ENCODE data around the gene LRP2BP.
"Not testable (repeated sequence)": the region's sequence is repeated elsewhere in the genome, so short reads cannot be mapped to it uniquely, and the experiment has no call there.

The LRP2BP gene

DNA sequence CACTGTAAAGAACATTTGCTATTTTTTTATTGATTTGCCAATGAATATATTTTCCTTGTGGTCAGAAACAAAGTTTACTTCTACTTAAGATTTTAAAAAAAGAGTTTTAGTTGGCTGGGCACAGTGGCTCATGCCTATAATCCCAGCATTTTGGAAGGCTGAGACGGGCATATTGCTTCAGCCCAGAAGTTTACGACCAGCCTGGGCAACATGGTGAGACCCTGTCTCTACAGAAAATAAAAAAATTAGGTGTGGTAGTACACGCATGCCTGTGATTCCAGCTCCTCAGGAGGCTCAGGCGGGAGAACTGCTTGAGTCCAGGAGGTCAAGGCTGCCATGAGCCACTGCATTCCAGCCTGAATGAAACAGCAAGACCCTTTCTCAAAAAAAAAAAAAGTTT, 36.8 kb downstream of the LRP2BP start:
- no peak for DNase-seq

- no peak for DNase-seq
Observed at GRCh38 chr4:185358514-185358913, 37.2 kb downstream of the LRP2BP start.

- peak; percentile 60 for DNase-seq
Observed at GRCh38 chr4:185357733-185358440, 37.8 kb downstream of the LRP2BP start.

GRCh38 chr4:185357211-185357610, 38.5 kb downstream of the LRP2BP start:
- DNase-seq = no peak

GRCh38 chr4:185352741-185353140, 43.0 kb downstream of the LRP2BP start:
- DNase-seq = no peak

DNA sequence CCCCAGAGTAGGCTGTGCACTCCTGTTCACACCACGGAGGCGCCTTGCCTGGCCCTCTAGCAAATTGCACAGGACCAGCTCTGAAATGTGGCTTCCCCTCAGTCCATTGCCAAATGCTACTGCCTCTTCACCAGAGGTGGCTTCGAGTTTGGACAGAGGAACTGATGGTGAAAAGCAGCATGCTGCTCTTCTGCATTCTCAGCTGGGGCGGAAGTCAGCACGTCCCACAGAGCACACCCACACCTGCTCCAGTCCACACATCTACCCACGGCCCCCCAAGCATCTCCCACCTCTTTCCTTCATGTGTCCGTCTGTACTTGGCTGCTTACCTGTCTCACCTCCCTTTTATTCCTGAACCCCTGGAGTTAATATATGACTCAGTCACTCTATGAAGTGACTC, 43.5 kb downstream of the LRP2BP start:
- DNase-seq = no peak

GRCh38 chr4:185351691-185352090, 44.0 kb downstream of the LRP2BP start:
- no peak for DNase-seq

DNA sequence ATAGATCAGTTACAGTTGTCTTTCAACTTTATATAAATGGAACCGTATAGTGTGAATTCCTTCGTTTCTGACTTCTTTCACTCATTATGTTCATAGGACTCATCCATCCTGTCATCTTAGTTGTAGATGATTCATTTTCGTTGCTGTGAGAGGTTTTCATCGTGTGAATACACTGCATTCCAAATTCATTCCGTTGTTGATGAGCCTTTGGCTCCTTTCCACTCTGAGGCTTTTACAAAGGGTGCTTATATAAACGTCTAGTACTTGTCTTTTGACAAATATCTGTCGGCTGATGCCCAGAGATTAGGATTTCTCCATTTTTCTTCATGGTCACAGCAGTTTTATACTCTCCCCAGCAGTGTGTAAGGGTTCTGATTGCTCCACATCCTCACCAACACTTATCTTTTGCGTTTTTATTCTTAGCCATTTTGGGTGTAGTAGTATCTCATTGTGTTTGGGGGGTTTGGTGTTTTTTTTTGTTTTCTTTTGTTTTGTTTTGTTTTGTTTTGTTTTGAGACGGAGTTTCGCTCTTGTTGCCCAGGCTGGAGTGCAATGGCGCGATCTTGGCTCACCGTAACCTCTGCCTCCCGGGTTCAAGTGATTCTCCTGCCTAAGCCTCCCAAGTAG, 48.6 kb downstream of the LRP2BP start:
- no peak for DNase-seq

- DNase-seq = no peak
Observed at GRCh38 chr4:185344743-185345538, 50.8 kb downstream of the LRP2BP start.

GRCh38 chr4:185343726-185344581, 51.8 kb downstream of the LRP2BP start:
- DNase-seq = no peak

- no peak for DNase-seq
Observed at GRCh38 chr4:185341841-185342240, 53.9 kb downstream of the LRP2BP start.

DNA sequence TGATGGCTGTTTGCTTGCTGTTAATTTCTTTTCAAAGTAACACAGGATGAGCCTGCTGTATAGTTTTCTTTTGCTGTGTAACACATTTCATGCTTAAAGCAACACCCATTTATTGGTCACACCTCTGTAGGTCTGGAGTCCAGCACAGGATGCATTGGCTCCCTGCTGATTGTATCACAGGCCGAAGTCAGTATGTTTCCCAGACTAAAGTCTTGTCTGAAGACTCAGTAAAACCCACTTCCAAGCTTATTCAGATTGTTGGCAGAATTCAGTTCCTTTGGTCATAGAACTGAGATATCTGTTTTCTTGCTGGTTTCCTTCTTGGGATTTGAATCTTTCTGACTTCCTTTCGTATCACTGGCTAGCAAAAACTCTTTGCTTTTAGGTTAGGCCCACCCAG, 54.3 kb downstream of the LRP2BP start:
- DNase-seq = no peak

DNA sequence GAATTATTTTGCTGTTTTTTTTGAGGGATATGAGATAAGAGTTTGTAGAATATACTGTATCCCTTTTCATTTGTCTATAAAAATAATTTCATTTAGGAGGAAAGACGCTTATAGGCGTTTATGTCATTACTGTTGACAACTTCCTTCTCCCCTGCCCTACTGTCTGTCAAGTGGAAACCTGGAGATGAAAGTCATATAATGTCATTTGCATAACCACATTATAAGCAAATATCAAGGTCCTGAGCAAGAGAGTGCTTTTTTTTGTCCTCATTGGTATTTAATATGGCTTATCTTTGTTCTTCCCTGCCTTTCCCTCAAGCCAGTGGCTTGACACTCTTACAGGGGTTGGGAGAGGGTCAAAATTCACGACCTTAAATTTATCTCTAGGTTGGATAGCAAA, 55.8 kb downstream of the LRP2BP start:
- no peak for DNase-seq

DNA sequence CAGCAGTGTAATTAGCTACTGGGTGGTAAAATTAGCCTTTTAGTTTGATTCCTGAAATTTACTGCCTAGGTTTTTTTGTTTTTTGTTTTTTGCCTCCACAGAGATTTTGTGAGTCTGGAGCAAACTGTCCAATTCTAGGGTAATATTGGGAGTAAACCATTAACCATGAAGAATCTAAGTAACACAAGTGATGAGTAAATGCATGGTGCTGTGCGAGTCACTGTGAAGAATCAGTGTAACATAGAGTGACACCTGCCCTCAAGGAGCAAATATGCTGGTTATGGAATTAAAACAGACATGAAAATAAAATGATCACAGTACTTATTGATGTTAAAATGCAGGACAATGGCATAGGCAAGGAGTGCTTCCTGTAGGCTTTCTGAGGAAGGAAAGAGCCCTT, 60.1 kb downstream of the LRP2BP start:
- no peak for DNase-seq

- DNase-seq = peak; percentile 18
Observed at GRCh38 chr4:185334326-185334725, 61.4 kb downstream of the LRP2BP start.

DNA sequence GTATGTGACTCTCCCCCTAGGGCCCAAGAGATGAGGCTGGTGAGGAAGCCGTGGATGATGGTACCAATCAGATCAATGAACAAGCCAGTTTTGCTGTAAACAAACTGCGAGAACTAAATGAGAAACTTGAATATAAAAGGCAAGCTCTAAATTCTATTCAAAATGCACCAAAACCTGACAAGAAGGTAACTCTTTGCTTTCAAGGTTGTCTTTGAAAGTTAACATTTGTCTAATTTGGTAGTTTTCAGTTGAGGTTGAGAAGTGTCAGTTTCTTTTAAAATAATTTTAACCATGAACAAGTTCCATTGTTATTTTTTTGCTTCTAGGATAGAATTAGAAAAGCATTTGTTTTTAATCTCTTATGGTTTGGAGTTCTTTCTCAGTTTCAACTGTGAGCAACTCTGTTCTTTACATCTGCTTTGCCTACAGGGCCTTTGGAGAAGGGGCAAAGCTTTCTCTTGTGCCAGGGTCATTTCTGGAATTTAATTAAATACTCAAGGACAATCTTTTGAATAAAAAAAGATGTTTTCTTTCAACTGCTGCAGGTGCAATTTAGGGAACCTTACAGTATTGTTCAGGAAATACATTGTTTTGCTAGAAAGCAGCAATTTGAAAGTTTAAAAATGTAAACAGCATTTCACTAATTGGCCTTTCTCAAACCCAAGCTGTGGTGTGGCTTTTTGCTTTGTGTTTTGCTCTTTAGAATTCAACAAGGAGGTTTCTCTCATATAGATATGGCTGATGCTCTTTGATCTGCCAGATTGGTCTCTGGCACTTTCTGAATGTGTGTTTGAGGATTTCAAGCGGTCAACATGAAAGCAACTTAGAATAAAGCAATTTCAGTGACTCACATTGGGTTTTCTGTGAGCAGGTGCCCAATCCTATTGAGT, 62.9 kb downstream of the LRP2BP start:
- DNase-seq = no peak

GRCh38 chr4:185329879-185330510, 65.7 kb downstream of the LRP2BP start:
- DNase-seq = not testable (repeated sequence)

- no peak for DNase-seq
Observed at GRCh38 chr4:185328586-185328985, 67.1 kb downstream of the LRP2BP start.

DNA sequence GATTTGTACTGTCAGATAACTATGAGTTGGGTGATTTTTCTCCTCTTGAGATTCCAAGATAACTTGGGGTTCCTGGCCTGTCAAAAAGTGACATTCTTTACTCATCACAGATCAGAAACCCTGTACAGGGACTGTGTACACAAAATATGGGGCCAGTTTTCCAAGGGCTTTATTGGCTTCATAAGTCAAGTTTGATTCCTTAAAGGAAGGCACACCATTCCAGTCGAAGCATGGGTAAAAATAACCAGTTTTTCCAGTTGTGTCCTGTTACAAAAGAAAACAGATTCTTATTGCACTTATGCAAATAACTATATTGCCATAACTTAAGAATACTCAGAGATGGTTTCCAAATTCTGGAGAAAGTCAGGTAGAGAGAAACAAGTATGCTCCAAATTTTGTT, 70.0 kb downstream of the LRP2BP start:
- DNase-seq = not testable (repeated sequence)

DNA sequence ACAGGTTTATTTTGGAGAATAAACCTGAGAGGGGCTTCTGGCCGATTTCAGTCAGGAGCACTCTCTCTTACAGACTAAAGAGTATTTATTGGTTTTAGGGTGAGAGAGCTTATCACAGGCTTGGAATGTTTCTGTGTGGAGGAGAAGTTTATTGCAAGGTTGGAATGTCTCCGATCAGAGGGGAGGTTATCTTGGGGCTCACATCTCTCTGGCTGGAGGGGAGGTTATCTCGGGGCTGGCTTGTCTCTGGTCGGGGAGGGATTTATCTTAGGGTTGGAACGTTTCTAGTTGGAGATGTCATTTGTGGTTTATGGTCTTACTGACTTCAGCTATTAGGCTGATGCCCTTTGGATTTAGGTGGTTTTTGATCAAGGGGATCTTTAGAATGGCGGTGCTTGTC, 71.4 kb downstream of the LRP2BP start:
- DNase-seq = not testable (repeated sequence)

DNA sequence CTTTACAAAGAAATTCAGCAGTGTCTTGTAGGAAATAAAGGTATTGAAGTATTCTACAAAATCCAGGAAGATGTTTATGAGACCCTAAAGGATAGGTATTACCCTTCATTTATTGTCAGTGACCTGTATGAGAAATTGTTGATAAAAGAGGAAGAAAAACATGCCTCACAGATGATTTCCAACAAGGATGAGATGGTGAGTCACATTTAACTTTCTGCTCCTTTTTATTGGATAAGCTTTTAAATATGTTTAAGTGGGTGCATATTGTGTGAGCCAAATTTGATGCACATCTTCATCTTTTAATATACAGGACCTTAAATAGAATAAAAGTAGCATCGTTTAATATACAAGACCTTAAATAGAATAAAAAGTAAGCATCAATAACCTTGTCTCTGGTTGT, 72.1 kb downstream of the LRP2BP start:
- DNase-seq = no peak

Measured in hematopoietic multipotent progenitor cell treated with erythropoietin and hydrocortisone succinate and interleukin-3 and kit ligand, for 6 days (in vitro differentiated cells).